ENCODE data around the gene RBM4.

Gene RBM4

GRCh38 chr11:66688561-66689534 lies 50.3 kb downstream of the RBM4 start:
- no peaks in the 10 kb centered on the region for H3K36me3 Mint-ChIP-seq
- no peaks in the 10 kb centered on the region for H3K9me3 Mint-ChIP-seq
- H3K27ac Mint-ChIP-seq: no peak overlapping the region
- H3K4me3 Mint-ChIP-seq: no peak overlapping the region
- H3K4me1 Mint-ChIP-seq: no peaks in the 10 kb centered on the region
- no peaks in the 10 kb centered on the region for H3K27me3 Mint-ChIP-seq

- Mint-ChIP-seq H3K27ac (no peak overlapping the region), H3K4me3 (no peak overlapping the region), H3K27me3 (no peaks in the 10 kb centered on the region), H3K36me3 (no peaks in the 10 kb centered on the region), H3K9me3 (no peaks in the 10 kb centered on the region), H3K4me1 (no peaks in the 10 kb centered on the region)
Observed at GRCh38 chr11:66689661-66690590, 51.4 kb downstream of the RBM4 start.

GRCh38 chr11:66691311-66691980 lies 52.9 kb downstream of the RBM4 start:
- Mint-ChIP-seq H3K4me1 (no peaks in the 10 kb centered on the region), H3K36me3 (no peaks in the 10 kb centered on the region), H3K9me3 (no peaks in the 10 kb centered on the region), H3K27me3 (no peaks in the 10 kb centered on the region), H3K27ac (no peak overlapping the region), H3K4me3 (no peak overlapping the region)

GRCh38 chr11:66692446-66692845 lies 53.9 kb downstream of the RBM4 start:
- no peaks in the 10 kb centered on the region for H3K36me3 Mint-ChIP-seq
- no peaks in the 10 kb centered on the region for H3K4me1 Mint-ChIP-seq
- H3K27ac Mint-ChIP-seq: no peak overlapping the region
- no peak overlapping the region for H3K4me3 Mint-ChIP-seq
- H3K27me3 Mint-ChIP-seq: no peaks in the 10 kb centered on the region
- no peaks in the 10 kb centered on the region for H3K9me3 Mint-ChIP-seq

- H3K27me3 Mint-ChIP-seq: no peaks in the 10 kb centered on the region
- H3K9me3 Mint-ChIP-seq: no peaks in the 10 kb centered on the region
- no peak overlapping the region for H3K4me3 Mint-ChIP-seq
- H3K4me1 Mint-ChIP-seq: no peaks in the 10 kb centered on the region
- no peaks in the 10 kb centered on the region for H3K36me3 Mint-ChIP-seq
- H3K27ac Mint-ChIP-seq: no peak overlapping the region
Observed at GRCh38 chr11:66692871-66693331, 54.4 kb downstream of the RBM4 start.

GRCh38 chr11:66693356-66694055 lies 55.0 kb downstream of the RBM4 start:
- no peaks in the 10 kb centered on the region for H3K4me1 Mint-ChIP-seq
- H3K27me3 Mint-ChIP-seq: no peaks in the 10 kb centered on the region
- H3K36me3 Mint-ChIP-seq: no peaks in the 10 kb centered on the region
- no peaks in the 10 kb centered on the region for H3K9me3 Mint-ChIP-seq
- H3K4me3 Mint-ChIP-seq: no peak overlapping the region
- H3K27ac Mint-ChIP-seq: no peak overlapping the region

- Mint-ChIP-seq H3K36me3 (no peaks in the 10 kb centered on the region), H3K9me3 (no peaks in the 10 kb centered on the region), H3K4me3 (no peak overlapping the region), H3K27ac (no peak overlapping the region), H3K27me3 (no peaks in the 10 kb centered on the region), H3K4me1 (no peaks in the 10 kb centered on the region)
Observed at GRCh38 chr11:66694056-66694410, 55.5 kb downstream of the RBM4 start.

- Mint-ChIP-seq H3K27ac (no peak overlapping the region), H3K4me1 (no peaks in the 10 kb centered on the region), H3K36me3 (no peaks in the 10 kb centered on the region)
Observed at GRCh38 chr11:66694732-66695207, 56.3 kb downstream of the RBM4 start.

More at GRCh38 chr11:66694732-66695207, 56.3 kb downstream of the RBM4 start:
- Mint-ChIP-seq H3K4me3 (no peak overlapping the region), H3K9me3 (no peaks in the 10 kb centered on the region), H3K27me3 (no peaks in the 10 kb centered on the region)
